ENCODE measurements around the gene CGB2.
"Not testable (repeated sequence)": the region's sequence is repeated elsewhere in the genome, so short reads cannot be mapped to it uniquely, and the experiment has no call there.

The CGB2 gene

DNA sequence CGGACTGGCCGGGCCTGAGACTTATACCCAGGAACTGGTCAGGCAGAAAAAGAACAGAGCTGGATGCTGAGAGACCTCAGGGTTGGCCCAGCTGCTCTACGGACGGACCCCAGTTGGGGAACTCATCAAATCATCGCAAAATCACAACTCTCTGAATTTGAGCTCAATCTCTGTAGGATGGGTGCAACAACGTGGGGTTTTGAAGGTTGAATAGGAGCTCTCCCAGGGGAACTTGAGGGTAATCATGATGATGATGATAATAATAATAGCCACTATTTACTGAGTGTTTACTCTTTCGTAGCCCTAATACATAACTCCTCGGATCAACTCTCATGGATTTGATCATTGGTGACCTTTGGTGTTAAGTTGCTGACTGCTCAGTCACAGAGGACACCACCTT, 1.4 kb upstream of the CGB2 start:
- in situ Hi-C loops (cut with MboI; ENCODE audit: low sequenced_read_pairs) = not testable (repeated sequence)

DNA sequence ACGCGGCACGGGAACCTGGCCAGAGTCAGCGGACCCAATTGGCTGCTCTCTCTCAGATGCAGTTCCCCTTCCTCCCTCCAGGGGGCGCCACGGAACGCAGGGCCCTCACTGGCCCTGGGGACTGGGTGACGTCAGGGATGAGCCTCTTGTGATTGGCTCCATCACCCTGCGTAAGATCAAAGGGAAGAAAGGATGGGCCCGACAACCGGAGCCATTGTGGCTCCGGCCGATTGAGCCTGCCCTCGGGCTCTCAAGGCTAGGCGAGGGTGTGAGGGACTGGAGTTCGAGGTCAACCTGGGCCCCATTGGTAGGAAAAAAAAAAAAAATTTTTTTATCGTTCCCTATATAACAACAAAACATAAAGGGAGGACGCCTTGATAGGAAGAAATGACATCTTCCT, 5.1 kb downstream of the CGB2 start, which contains the start of gene CGB1:
CGB1 (minus strand) TSS at position 81 of the 400 bp plus-strand sequence. CDS start 184 bp downstream, outside the sequence.
- in situ Hi-C loops (cut with MboI; ENCODE audit: low sequenced_read_pairs) = not testable (repeated sequence)

DNA sequence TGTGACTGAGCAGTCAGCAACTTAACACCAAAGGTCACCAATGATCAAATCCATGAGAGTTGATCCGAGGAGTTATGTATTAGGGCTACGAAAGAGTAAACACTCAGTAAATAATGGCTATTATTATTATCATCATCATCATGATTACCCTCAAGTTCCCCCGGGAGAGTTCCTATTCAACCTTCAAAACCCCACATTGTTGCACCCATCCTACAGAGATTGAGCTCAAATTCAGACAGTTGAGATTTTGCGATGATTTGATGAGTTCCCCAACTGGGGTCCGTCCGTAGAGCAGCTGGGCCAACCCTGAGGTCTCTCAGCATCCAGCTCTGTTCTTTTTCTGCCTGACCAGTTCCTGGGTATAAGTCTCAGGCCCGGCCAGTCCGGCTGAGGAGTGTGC, 6.4 kb downstream of the CGB2 start:
- in situ Hi-C loops (cut with MboI; ENCODE audit: low sequenced_read_pairs) = not testable (repeated sequence)

GRCh38 chr19:49038557-49039276, 7.0 kb downstream of the CGB2 start:
- in situ Hi-C loops (cut with MboI; ENCODE audit: low sequenced_read_pairs) = not testable (repeated sequence)

- in situ Hi-C loops (cut with MboI; ENCODE audit: low sequenced_read_pairs) = not testable (repeated sequence)
Measured at GRCh38 chr19:49039736-49040135, 8.0 kb downstream of the CGB2 start.

- in situ Hi-C loops (cut with MboI; ENCODE audit: low sequenced_read_pairs) = no loop called here
Measured at GRCh38 chr19:49042177-49042576, 10.5 kb downstream of the CGB2 start.

DNA sequence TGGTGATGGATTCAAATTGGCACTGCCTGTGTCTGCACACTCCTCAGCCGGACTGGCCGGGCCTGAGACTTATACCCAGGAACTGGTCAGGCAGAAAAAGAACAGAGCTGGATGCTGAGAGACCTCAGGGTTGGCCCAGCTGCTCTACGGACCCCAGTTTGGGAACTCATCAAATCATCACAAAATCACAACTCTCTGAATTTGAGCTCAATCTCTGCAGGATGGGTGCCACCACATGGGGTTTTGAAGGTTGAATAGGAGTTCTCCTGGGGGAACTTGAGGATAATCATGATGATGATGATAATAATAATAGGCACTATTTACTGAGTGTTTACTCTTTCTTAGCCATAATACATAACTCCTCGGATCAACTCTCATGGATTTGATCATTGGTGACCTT, 11.0 kb downstream of the CGB2 start:
- in situ Hi-C loops (cut with MboI; ENCODE audit: low sequenced_read_pairs) = not testable (repeated sequence)

GRCh38 chr19:49043548-49043947, 11.9 kb downstream of the CGB2 start, which contains the start of gene CGB5:
CGB5 (plus strand) TSS chr19:49043848; CDS start chr19:49044210, 362 bp downstream.
- in situ Hi-C loops (cut with MboI; ENCODE audit: low sequenced_read_pairs) = not testable (repeated sequence)

DNA sequence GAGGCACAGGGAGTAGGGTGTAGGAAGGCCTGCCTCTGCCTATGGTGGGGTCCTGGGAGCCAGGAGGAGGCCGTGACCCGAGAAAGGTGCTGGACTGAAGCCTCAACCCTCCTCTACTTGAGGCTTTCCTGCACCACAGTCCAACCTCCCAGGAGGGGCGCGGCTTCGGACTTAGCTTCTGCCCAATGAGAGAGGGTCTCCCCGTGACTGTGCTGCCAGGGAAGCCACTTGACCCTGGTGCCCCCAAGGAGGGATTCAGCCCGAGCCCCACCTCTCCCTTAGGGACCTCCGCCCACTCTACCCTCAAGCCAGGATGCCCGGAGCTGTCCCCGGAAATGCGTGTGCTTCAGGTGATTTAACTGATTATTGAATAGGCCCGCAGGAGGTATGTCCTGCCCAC, 17.3 kb downstream of the CGB2 start, which contains the start of gene CGB8:
CGB8 (minus strand) TSS at position 101 of the 400 bp plus-strand sequence. CDS start 372 bp downstream, outside the sequence.
- in situ Hi-C loops (cut with MboI; ENCODE audit: low sequenced_read_pairs) = not testable (repeated sequence)

- in situ Hi-C loops (cut with MboI; ENCODE audit: low sequenced_read_pairs) = not testable (repeated sequence)
Measured at GRCh38 chr19:49049834-49050233, 18.1 kb downstream of the CGB2 start.

DNA sequence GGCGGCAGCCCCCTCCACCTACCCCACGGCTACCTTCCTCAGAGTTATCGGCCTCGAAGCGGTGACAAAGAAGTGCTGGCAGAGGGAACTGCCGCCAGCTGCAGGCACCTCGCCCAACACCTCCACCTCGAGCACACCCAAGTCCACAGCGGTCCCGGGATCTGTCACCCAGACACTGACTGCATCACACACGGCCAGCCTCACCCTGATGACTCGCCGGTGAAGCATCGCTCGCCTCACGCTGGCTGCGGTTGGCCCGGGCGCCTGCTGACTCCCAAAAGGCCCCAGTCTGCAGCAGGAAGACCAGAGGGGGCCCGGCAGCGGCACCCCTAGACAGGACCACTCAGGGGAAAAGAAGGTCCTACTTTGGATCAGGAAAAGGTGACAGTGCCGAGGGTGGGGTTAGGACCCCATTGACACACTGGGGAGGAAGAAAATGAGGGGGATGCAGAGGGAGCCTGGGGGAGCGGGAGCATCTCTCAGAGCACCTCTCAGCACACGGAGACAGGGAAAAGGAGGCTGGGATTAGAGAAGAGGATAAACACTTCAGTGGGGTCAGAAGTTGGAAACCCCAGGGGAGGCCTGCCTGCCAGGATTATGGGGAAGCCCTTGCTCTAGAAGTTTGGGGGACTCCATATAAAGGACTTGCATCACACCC, 18.8 kb downstream of the CGB2 start:
- in situ Hi-C loops (cut with MboI; ENCODE audit: low sequenced_read_pairs) = not testable (repeated sequence)

DNA sequence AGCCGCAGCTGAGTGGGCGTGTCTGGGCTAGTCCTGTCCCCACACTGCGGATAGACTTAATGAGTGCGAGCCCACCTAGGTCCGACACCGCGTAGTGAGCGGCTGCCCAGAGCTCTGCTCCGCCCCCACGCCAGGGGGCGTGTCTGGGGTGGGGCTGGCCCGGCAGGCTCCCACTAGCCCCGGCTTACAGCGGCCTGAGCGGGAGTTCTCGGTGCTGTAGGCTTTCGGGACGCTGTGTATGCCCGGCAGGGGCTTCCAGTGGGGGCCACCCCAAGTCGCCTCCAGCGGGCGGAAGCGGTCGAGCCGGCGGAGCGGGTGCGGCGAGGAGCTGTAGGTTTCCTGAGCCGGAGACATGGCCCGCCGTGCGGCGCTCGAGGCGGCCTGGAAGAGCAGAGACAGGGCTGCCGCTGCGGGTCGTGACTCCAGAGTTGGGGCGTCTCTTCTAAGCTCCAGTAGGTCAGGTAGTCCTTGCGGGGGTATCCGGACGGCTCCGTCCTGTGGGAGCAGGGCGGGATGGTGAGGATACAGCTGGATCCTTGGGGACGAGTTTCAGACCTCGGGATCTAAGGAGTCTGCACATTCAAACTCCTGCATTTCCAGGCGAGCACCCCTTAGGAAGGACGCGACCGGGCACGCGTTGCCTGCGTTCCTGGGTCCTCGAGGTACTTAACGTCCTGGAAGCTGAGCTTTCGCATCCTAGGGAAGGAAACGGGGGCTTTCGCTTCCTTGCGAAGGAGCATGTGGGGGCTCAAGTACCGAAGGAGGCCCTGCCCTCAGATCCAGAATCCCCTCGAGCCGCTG, 24.6 kb downstream of the CGB2 start:
- in situ Hi-C loops (cut with MboI; ENCODE audit: low sequenced_read_pairs) = no loop called here

DNA sequence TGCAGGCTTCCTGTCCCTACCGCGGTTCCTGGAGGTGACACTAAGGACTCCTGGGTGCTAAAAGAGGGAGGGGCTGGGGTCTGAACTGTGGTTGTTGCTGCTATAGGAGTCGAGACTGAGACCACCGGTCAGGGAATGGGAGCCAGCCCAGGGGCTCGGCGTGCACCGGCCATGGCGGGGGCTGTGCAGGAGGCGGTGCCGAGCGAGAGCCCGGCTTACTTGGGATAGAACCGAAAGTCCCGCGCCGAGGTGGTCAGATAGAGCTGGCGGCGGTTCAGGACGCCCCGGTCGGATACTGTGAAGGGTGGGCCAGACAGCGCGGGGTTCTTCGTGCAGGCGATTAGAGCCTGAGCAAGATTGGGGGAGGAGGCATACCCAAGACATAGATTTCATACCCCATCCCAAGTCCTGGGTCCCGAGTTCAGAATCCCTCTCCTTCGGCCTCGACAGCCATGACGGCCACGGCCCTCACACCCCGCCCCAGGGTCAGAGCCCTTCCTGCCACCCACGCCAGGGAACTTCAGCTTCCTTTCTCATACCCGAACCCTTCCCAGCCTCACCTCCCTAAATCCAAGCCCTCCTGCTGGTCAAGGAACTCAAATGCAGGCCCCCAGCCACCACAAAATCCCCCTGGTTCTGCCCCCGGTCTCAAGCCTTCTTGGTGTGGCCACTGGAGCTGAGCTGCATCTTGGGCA, 25.4 kb downstream of the CGB2 start:
- in situ Hi-C loops (cut with MboI; ENCODE audit: low sequenced_read_pairs) = not testable (repeated sequence)

DNA sequence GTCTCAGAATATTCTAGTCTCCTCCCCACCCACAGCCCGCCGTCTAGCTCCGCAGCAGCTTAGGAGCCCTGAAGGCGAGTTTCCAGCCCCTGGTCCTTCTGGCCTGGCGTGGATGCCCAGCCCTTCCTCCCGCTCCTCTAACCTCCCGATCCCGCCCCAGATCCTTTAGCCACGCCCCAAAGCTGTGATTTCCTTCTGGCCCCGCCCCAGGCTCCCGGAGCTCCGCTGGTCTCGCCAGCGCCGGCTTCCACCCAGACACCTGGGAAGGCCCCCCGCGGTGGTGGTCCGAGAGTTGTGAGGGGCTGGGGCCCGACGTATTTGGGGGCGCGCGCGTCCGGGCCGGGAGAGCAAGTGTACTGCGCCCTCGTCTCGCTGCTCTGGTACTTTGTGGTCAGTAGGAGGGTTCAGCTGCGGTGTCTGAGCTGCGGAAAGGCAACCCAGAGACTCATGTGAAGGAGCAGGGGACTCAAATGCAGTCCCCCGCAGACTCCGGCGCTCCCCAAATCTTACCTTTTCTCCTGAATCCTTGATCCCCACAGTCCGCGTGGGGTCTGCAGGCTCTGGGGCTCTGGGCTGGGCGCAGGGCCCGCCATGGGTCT, 26.0 kb downstream of the CGB2 start, which contains the start of gene CGB7:
CGB7 (minus strand) TSS at position 114 of the 599 bp plus-strand sequence. CDS start 2,374 bp downstream, outside the sequence.
- in situ Hi-C loops (cut with MboI; ENCODE audit: low sequenced_read_pairs) = no loop called here

DNA sequence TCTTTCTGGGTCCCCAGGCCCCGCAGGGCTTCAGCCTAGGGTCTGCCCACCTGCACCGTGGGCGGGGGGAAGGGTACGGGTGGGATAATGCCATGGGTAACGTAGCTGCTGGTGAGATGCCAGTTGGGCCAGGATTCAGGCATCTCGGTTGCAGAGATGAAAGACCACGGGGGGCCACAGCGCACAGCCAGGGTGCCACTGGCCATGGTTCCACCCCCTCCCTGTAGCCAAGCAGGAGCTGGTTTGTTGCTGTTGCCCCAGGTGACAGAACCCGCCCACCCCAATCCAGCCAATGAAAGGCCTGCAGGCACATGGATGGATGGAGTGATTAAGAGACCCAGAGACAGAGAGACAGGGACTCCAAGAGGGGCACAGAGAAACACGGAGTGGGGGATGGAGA, 26.9 kb downstream of the CGB2 start:
- in situ Hi-C loops (cut with MboI; ENCODE audit: low sequenced_read_pairs) = no loop called here

DNA sequence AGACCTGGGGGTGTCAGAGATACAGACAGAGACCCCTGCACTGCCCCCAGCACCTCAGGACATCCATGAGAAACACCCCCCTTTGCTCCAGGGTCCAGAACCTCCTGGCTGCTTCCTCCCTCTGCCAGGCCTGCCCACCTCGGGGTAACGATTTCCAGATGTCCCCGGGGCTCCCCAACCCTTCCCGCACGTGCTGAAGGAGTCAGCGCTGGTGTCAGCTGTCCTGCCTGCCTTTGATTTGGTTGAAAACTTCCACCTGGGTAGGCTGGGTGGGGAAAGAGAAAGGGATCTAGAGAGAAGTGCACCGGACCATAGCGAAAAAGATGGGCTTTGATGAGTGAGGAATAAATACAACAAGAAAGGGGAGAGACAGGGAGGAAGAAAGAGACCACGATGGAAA, 27.4 kb downstream of the CGB2 start:
- in situ Hi-C loops (cut with MboI; ENCODE audit: low sequenced_read_pairs) = no loop called here

DNA sequence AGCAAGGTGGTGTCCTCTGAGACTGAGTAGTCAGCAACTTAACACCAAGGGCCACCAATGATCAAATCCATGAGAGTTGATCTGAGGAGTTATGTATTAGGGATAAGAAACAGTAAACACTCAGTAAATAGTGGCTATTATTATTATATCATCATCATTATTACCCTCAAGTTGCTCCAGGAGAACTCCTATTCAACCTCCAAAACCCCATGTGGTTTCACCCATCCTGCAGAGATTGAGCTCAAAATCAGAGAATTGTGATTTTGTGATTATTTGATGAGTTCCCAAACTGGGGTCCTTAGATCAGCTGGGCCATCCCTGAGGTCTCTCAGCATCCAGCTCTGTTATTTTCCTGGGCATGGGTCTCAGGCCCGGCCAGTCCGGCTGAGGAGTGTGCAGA, 29.3 kb downstream of the CGB2 start:
- in situ Hi-C loops (cut with MboI; ENCODE audit: low sequenced_read_pairs) = no loop called here

GRCh38 chr19:49061445-49061844, 29.8 kb downstream of the CGB2 start:
- in situ Hi-C loops (cut with MboI; ENCODE audit: low sequenced_read_pairs) = no loop called here

DNA sequence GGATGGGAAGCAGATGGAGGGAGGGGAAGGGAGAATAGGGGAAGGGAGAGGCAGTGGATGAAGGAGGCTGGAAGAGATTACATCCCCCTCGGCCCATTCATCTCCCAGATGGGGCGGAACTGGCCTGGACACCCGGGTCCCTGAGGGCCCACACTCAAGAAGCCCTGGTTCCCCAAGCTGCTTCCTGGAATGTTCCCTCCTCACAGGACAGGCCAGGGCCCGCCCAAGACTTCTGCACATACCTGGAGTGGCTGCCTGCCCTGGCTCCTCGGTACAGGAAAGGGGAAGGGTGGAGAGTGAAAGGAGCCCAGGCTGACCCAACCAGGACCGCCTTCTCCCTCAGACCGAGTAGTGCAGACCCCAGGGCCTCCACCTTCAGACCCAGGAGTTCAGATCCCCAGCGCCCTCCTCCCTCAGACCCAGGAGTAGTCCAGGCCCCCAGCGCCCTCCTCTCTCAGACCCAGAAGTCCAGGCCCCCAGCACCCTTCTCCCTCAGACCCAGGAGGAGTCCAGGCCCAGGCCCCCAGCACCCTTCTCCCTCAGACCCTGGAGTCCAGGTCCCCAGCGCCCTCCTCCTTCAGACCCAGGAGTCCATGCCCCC, 32.4 kb downstream of the CGB2 start:
- in situ Hi-C loops (cut with MboI; ENCODE audit: low sequenced_read_pairs) = no loop called here
